GM12878 (cell line): ENCODE data around the gene FAF1. TPM values are rescaled to one million over a fixed set of nuclear protein-coding genes. Genes with fewer than 3 reads are reported as not detected.

Source experiments
- ATAC-seq: fragments of 200-7000 bp; cut with Tn5 transposase; 3 replicates; pipeline ENCODE4 v1.9.1; 2020; ENCODE audit warnings: mild to moderate bottlenecking, moderate library complexity
- BruUV-seq: library from RNA; stranded (reverse); fragments of 400-500 nt; replicated peaks from 2 replicates; lab custom pipeline; 2021; lab: Mats Ljungman, UMichigan
- CTCF ChIA-PET: fragments of 300-600 bp; sonication (Branson Sonifier 250); formaldehyde crosslinking; extraction: SDS; loops from one replicate; lab custom pipeline; 2021; ENCODE audit warnings: inconsistent platforms; lab: Yijun Ruan, JAX
- POLR2A ChIA-PET: fragments of 350-600 bp; formaldehyde crosslinking; extraction: SDS; loops from one replicate; lab custom pipeline; 2021; ENCODE audit warnings: inconsistent platforms; lab: Charles Lee
- RAD21 ChIA-PET: fragments of 300-600 bp; sonication (Branson Sonifier 250); formaldehyde crosslinking; loops from one replicate; lab custom pipeline; 2023; ENCODE audit warnings: antibody characterized with exemption; ENCODE audit not compliant: unreplicated experiment; lab: Charles Lee
- SMC1A ChIA-PET: fragments of 300-600 bp; sonication (Branson Sonifier 250); formaldehyde crosslinking; loops from one replicate; lab custom pipeline; 2023; ENCODE audit not compliant: unreplicated experiment, uncharacterized antibody; lab: Charles Lee
- DNase-seq: peaks from one replicate; pipeline ENCODE4 v3.0.0-alpha.2; 2011; ENCODE audit warnings: low read depth, low spot score
- FAIRE-seq: peaks from 3 replicates; lab custom pipeline; 2011; peaks lifted over from hg19 to GRCh38; lab: Jason Lieb, UNC
- H2AFZ ChIP-seq: 2 replicates; pipeline ENCODE4 v1.6.0; 2011; ENCODE audit warnings: low read depth, low read length, control low read depth; ENCODE audit not compliant: control insufficient read depth
- H3K27ac ChIP-seq: 2 replicates; pipeline ENCODE4 v1.5.1; 2011; ENCODE audit warnings: control low read depth; ENCODE audit not compliant: control insufficient read depth, insufficient read depth
- H3K27me3 ChIP-seq, 2 experiments: replicated peaks in 1 of 2; 2 replicates each; pipeline versions ENCODE4 v1.6.0 to v1.6.1; 2011; ENCODE audit warnings: low read length in 1 of 2; ENCODE audit not compliant: control insufficient read depth in 2 of 2, insufficient read depth in 2 of 2
- H3K36me3 ChIP-seq, 2 experiments: 2 replicates each; pipeline ENCODE4 v1.5.1; 2011; ENCODE audit warnings: low read length in 1 of 2; ENCODE audit not compliant: control insufficient read depth in 2 of 2, insufficient read depth in 2 of 2
- H3K4me1 ChIP-seq: 2 replicates; pipeline ENCODE4 v1.6.1; 2011; ENCODE audit warnings: mild to moderate bottlenecking, low read length, moderate library complexity, mixed read lengths; ENCODE audit not compliant: control insufficient read depth, insufficient read depth
- H3K4me2 ChIP-seq: 2 replicates; pipeline ENCODE4 v1.6.0; 2011; ENCODE audit warnings: control low read depth; ENCODE audit not compliant: control insufficient read depth, insufficient read depth
- H3K4me3 ChIP-seq: fragments of 200-600 bp; sonication (generic); 2 replicates; pipeline ENCODE4 v1.5.1; 2016
- H3K79me2 ChIP-seq: 2 replicates; pipeline ENCODE4 v1.6.0; 2011; ENCODE audit warnings: low read length; ENCODE audit not compliant: control insufficient read depth, insufficient read depth
- H3K9ac ChIP-seq: 2 replicates; pipeline ENCODE4 v1.8.0; 2011; ENCODE audit warnings: low read length, control low read depth, mixed read lengths; ENCODE audit not compliant: control insufficient read depth, insufficient read depth
- H3K9me3 ChIP-seq: replicated peaks from 3 replicates; pipeline ENCODE4 v1.5.1; 2011; ENCODE audit warnings: mild to moderate bottlenecking, low read length; ENCODE audit not compliant: control insufficient read depth, insufficient read depth
- H4K20me1 ChIP-seq: 2 replicates; pipeline ENCODE4 v1.6.0; 2011; ENCODE audit not compliant: control insufficient read depth, insufficient read depth
- BHLHE40 ChIP-seq, 2 experiments: fragments of 450-650 bp in 1 of 2; IDR thresholded peaks; 2 replicates each; pipeline ENCODE4 v1.6.1; 2011 to 2017; ENCODE audit warnings: low read depth in 2 of 2, borderline replicate concordance in 1 of 2, improper control_type of control experiment in 1 of 2, low read length in 1 of 2, mild to moderate bottlenecking in 1 of 2
- FOXM1 ChIP-seq: IDR thresholded peaks from 2 replicates; pipeline ENCODE4 v1.6.1; 2012; ENCODE audit warnings: low read depth, mild to moderate bottlenecking, inconsistent platforms, low read length, moderate library complexity
- NFXL1 ChIP-seq: fragments of 450-650 bp; IDR thresholded peaks from 2 replicates; pipeline ENCODE4 v1.6.1; 2017; ENCODE audit warnings: antibody characterized with exemption, mild to moderate bottlenecking, borderline replicate concordance
- SIN3A ChIP-seq: IDR thresholded peaks from 2 replicates; pipeline ENCODE4 v1.6.1; 2012; ENCODE audit warnings: low read depth, low read length, improper control_type of control experiment
- TARDBP ChIP-seq: IDR thresholded peaks from 2 replicates; pipeline ENCODE4 v1.6.1; 2016; ENCODE audit warnings: borderline replicate concordance
- WGBS: methylation state at CpG from one replicate; pipeline ENCODE4 v1.1.6; 2016; ENCODE audit warnings: low lambda C conversion rate; ENCODE audit not compliant: insufficient replicate concordance, insufficient coverage; ENCODE audit errors: missing lambda C conversion rate; 5-methylcytosine and 5-hydroxymethylcytosine counted together
- in situ Hi-C: fragments of 300-500 bp; cut with MboI; formaldehyde crosslinking; loops from 9 replicates; pipeline ENCODE4 v1.14.3; 2018; ENCODE audit warnings: mixed read lengths
- intact Hi-C: fragments of 100-400 bp; cut with micrococcal nuclease; formaldehyde crosslinking; loops from one replicate; pipeline ENCODE4 v1.14.2; 2022; ENCODE audit not compliant: unreplicated experiment
- polyA plus RNA-seq, 11 experiments: library from polyadenylated mRNA; depleted of rRNA in 4 of 11; unstranded in 6 of 11; stranded (reverse) in 5 of 11; fragments of >200 nt; fragmentation: Nextera tagmentation in 4 of 11; fragmentation: Illumina TruSeq in 1 of 11; extraction: Ambion mirVana in 4 of 11; extraction: Trizol in 1 of 11; gene quantifications; 1 replicate in 1 of 11; 2 replicates in 10 of 11; pipeline versions ENCODE4 v1.2.1 to v1.2.3, GENCODE V29; 2011 to 2016; ENCODE audit warnings: inconsistent platforms in 2 of 11, missing spikeins in 2 of 11, low read depth in 1 of 11
- total RNA-seq, 4 experiments: library from RNA; depleted of rRNA in 3 of 4; stranded (reverse); fragments of >200 nt in 3 of 4; fragmentation: Illumina TruSeq in 1 of 4; extraction: Trizol in 1 of 4; gene quantifications; 2 replicates each; pipeline versions ENCODE4 v1.2.1 to v1.2.3, GENCODE V29; 2013 to 2021

The FAF1 gene
- total and polyA plus RNA-seq, 10 of the 15 experiments (the other 5 are each of a cell fraction or from before 2014, with no cell fraction given): 8.6 to 54.5 (median 23.7) TPM

DNA sequence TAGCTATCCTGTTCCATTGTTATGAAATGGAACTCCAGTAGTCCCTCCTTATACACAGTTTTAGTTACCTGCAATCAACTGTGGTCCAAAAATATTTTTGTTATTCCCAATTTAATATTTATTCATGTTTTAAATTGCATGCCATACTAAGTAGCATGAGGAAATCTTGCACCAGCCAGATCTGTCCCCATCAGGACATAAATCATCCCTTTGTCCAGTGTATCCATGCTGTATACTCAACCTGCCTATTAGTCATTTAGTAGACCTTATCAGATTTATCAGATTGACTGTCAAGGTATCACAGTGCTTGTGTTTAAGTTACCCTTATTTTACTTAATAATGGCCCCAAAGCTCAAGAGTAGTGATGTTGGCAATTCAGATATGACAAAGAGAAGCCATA, 328.9 kb downstream of the FAF1 start:
- no peak for ATAC-seq
- no peak for FAIRE-seq
- Histone ChIP-seq H3K4me1 (no peaks in the 10 kb centered on the region), H3K4me2 (no peak overlapping the region), H3K9me3 (no peaks in the 10 kb centered on the region), H4K20me1 (no peaks in the 10 kb centered on the region), H3K36me3 (no peaks in the 10 kb centered on the region), H3K27me3 (no peaks in the 10 kb centered on the region), H3K27ac (no peak overlapping the region), H3K9ac (no peak overlapping the region), H2AFZ (no peak overlapping the region), H3K79me2 (no peaks in the 10 kb centered on the region), H3K4me3 (no peak overlapping the region)
- intact Hi-C loops (no loop called here), in situ Hi-C loops (no loop called here)
- SMC1A ChIA-PET: no interaction called here
- RAD21 ChIA-PET: no interaction called here
- DNase-seq: no peak
- no TSS peak for BruUV-seq
- CTCF ChIA-PET: interaction anchor here (1.5 kb wide), 1 partner anchor 12 kb away, joined by 3 read pairs; no protein-coding TSS in a partner anchor
- TF ChIP-seq NFXL1: no peak
- POLR2A ChIA-PET: no interaction called here

GRCh38 chr1:50622259-50622658, 337.8 kb downstream of the FAF1 start:
- Histone ChIP-seq H3K36me3 (no peaks in the 10 kb centered on the region), H3K4me1 (no peaks in the 10 kb centered on the region), H3K4me3 (no peak overlapping the region), H4K20me1 (no peaks in the 10 kb centered on the region), H3K9me3 (no peaks in the 10 kb centered on the region; the same call in 2 of the 3 replicates), H3K27ac (no peak overlapping the region), H3K79me2 (no peaks in the 10 kb centered on the region), H3K9ac (no peak overlapping the region), H2AFZ (no peak overlapping the region), H3K4me2 (no peak overlapping the region), H3K27me3 (no peaks in the 10 kb centered on the region)
- DNase-seq (no peak), FAIRE-seq (no peak), ATAC-seq (no peak)
- 95% methylated on average over 2 of the region's 2 CpGs for WGBS
- intact Hi-C loops (no loop called here), in situ Hi-C loops (no loop called here)
- TF ChIP-seq FOXM1: no peak
- no peak for TF ChIP-seq SIN3A
- no peak for TF ChIP-seq TARDBP
- TF ChIP-seq BHLHE40 (IDR thresholded peaks at IDR 0.05; ENCODE audit: borderline replicate concordance in 1 of 2, low read depth in 2 of 2, low read length in 1 of 2): no peak
- ChIA-PET SMC1A (interaction anchor here (2.0 to 4.0 kb wide), 2 partner anchors 12 to 81 kb away, joined by 8 to 19 read pairs; no protein-coding TSS in a partner anchor), CTCF (interaction anchor here (1.1 to 6.7 kb wide), 4 partner anchors 15 to 152 kb away, joined by 3 to 39 read pairs (median 9); no protein-coding TSS in a partner anchor), RAD21 (interaction anchor here (0.8 kb wide), 1 partner anchor 1945 kb away, joined by 3 read pairs; no protein-coding TSS in a partner anchor), POLR2A (interaction anchor here (0.6 kb wide), 1 partner anchor 869 kb away, joined by 3 read pairs; no protein-coding TSS in a partner anchor)
- BruUV-seq: no TSS peak
